Activated CD8-positive, alpha-beta memory T cell treated with anti-CD3 and anti-CD28 coated beads, Interleukin-2, amount 50 U/mL, for 1 hour (primary cell): Measurements from ENCODE around the gene CNKSR2.

Experiments
- DNase-seq: peaks from one replicate; pipeline ENCODE4 v3.0.0-alpha.2; 2020; ENCODE audit errors: extremely low read depth

Gene CNKSR2

DNA sequence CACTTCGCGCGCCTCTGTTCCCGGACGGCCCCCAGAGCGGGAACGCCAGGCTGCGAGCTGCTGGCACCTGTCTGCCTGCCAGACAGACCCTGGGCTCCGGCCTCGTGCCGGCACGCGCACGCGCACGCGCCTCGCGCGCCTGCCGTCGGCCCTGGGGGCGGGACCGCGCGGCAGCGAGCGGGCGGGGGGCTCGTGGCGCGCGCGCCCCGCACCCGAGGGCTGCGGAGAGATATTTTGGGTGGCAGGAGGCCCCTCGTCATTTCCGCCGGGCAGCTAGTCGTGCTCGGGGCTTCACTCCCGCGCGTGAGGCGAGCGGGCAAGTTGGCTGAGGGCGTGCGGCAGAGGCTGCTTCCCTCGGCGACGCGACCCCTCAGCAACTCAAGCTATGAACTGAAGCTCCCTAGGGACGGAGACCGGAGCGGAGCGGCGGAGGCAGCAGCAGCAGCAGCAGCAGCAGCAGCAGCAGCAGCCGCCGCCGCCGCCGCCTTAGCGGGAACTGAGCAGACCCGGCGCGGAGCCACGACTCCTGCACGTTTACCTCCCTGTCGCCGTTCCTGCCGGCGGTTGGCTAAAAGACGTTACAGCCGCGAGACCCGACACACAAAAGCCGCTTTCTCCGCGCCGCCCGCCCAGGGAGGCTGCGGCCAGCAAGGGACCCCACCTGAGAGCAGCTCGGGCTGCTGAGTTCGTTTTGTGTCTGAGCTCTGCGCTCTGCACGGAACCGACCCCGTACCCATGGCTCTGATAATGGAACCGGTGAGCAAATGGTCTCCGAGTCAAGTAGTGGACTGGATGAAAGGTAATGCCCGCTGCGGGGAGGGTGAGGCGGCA lies at the start of gene CNKSR2:
Gene CNKSR2 (plus strand): TSS at position 256 of the 831 bp plus-strand sequence. CDS start 480 bp downstream, at position 736.
- DNase-seq: peak; percentile 36

DNA sequence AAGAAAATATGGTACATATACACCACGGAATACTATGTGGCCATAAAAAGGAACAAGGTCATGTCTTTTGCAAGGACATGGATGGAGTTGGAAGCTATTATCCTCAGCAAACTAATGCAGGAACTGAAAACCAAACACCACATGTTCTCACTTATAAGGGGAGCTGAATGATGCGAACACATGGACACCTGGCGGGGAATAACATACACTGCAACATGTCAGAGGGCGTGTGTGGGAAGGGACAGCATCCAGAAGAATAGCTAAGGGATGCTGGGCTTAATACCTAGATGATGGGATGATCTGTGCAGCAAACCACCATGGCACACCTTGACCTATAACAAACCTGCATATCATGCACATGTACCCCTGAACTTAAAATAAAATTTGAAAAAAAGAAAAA lies 19.5 kb upstream of the CNKSR2 start:
- DNase-seq: no peak

DNA sequence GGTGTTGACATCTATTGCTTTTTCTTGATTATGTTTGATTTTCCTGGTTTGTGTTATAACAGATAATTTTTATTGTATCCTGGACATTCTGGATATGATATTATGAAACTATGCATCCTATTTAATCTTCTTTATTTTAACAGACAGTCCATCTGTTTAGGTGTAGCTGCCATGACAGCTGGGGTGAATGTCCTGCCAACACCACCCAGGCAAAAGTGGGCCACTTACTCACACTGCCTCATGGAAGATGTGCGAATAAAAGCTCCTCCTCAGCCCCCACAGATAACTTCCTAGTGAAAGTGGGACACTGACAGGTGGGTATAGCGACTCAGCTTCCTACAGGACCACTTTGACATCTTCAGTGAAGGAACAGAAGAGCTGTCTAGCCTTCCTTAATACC lies 18.4 kb upstream of the CNKSR2 start:
- DNase-seq: no peak

DNA sequence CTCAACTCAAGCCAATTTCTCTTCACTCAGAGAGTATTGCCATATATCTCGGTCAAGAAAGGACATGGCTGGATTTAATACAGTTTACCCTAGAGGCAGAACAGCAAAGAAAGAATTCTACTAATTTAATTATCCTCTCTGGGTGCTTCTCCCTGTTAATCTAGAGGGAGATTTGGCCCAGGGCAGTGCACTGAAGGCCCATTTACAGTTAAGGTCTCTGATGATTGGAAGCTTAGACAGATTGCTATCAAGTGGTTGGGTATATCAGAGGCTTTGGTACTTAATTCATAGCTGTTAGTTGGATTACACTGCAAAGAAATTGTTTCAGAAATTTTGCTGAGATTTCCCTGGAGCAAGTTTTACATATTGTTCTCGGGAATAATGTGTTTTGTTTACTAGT lies 4.6 kb upstream of the CNKSR2 start:
- DNase-seq: no peak

DNA sequence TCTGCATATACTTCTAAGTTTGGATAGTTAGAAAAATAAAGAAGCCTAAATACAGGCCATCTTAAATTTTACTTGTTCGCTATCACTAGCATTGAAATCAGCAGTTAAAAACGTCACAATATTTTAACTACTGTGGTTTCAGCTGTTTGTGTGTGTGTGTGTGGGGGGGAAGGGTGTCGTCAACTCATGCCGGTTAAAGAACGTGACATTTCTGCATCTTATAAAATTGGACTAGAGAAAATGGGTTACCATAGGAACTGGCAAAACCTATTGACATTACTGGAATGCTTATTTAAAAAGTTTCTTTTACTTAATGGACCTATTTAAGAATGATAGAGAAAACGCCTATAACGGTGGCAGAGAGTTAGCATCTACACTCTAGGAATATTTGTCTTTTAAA lies 1.2 kb upstream of the CNKSR2 start:
- no peak for DNase-seq

DNA sequence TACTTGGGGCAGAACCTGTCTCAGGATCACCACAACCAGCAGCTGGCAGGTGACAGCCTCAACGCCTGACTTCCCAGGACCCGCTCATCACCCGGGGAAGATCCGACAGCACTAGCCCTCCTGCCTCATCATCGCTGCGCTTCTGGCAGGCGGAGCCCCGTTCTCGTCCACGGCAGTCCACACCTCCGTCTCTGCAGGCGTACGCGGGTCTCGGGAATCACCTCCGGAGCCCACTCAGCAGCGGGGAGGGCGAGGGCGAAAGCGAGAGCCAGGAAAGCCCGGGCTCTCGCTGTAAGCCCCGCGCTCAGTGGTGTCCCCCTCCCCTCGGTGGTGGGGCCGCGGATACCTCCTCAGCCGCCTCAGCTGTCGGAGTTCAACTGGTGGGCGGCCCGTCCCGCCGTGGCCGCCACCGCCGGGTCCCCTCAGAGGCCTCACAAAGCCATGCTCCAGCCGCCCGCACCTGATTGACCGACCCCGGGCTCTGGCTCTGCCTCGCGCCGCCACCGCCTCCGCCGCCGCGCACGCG lies 518 bp upstream of the CNKSR2 start:
- no peak for DNase-seq

DNA sequence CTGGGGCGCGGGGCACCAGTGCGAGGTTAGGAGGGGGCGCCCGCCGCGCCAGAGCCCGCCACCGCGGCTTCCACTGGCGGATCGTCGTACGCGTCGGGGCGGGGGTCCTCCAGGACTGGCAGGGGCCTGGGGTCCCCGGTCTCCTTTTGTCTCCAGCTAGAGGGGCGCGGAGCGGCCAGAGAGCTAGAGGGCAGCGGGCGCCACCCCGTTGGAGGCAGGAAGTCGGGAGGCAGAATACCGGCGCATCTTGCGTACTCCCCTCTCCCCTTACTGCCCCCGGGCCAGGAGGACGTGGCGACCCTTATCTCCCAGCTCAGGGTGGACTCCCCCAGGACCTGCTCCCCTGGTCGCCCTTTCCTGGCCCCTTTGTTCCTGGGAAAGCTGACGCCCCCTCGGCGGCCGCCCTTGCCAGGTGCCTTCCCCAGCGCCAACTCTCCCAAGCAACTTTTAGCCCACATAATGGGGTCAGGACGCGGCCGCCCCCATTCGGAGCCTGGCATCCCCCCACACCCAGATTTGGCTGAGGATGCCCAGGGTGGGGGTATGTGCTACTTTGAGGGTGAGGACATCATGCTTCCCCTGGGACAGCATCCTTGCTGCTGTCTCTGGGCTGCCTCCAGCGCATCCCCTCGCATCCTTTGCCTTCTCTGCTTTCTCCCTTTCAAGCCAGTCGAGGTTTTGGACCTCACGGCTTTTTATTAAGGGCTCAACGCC lies 933 bp downstream of the CNKSR2 start:
- DNase-seq: no peak

DNA sequence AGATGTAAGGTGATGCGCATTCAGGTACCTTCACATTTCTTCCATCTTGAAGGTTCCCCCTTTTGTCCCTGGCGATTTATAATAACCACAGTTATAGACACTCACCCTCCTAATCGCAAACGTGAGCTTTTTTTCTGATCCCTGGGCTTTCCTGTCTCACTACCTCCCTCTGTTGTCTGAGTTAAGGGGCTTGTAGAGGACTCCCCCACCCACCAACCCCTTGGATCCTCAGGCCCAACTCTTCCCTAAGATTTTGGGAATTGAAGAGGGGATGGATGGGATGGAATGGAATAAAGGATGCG lies 1.4 kb downstream of the CNKSR2 start:
- no peak for DNase-seq

DNA sequence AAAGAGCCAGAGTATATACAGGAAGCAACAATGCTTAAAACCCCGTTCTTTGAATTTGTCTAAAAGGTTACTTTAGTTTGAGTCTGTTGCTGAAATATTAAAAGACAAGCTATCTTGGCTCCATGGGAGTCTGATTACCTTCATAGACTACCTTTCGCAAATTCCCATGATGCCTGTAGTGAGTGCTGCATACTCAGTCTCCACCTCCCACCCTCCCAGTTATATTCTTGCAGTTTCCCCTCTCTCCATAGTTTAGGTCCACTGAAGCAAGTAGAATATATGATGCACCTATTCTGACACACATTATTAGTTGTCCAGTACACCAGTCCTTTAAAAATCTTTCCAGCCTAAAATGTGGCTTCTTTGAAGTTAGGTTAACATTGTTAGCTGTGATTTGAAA lies 2.4 kb downstream of the CNKSR2 start:
- no peak for DNase-seq

DNA sequence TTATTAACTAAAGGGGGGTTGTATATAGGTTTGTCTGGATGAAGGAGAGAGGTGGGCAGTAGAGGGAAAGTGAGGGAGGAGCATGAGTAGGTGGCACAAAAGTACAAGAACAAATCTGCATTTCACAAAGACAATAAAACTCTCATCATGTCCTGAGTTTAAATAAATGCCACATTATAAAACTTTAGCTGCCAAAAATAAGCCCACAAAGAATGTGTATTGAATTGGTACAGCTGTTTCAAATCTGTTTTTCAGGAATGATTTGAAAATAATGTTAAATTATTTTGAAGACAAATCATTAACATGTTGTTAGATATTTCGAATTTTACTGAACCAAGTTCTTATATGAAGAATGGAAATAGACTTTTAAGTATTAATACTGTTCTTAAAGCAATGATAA lies 5.8 kb downstream of the CNKSR2 start:
- DNase-seq: no peak

DNA sequence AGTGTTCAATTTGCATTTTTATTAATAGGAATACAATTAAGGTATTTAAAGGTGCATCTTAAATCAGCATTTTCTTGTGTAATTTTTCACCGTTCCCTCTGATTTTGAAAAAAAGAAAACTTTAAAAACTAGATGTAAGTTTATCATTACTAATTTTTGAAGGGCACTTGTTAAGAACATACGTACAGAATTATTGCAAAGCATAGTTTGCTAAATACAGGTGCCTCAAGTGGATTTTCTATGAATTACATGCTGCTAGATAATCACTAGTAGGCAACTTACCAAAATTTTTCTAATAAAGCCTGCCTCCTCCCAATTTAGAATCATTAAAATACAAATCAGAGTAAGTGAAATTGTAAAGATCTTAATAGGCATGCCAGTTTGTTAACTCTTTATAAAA lies 8.5 kb downstream of the CNKSR2 start:
- DNase-seq: no peak

DNA sequence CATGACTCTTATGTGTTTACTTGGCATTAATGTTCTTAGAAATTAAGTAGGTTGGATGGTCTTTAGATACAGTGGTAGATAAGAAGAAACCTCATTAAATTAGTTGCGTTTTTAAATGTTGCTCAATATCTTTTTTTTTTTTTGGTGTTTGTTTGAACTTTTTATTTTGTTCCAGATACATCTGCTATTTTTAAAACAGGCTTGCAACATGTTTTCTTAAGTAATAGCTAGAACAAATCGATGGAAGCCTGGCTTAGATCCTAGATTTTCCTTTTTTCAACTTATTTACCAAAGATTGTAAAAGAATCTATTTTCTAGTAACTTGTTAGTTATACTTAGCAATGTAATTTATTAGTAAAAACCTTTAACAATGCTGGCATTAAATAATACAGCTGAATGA lies 9.3 kb downstream of the CNKSR2 start:
- no peak for DNase-seq

DNA sequence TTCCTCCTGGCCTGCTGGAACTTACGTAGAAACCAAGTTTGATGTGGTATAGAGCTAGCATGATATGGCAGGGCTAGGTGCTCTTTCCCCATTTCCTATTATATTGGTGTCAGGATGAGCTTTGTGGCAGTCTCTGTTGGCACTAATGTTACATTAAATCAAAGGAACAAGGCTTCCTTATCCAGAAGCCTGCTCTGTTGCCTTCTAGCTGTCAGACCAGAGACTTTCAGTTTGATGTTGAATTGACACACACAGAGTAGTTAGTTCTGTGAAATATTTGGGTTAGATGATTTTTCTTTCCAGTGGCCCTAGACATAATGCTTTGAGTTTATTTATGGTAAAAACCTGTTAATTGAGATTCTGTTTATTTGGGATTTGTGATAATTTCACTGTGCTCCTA lies 10.0 kb downstream of the CNKSR2 start:
- no peak for DNase-seq

DNA sequence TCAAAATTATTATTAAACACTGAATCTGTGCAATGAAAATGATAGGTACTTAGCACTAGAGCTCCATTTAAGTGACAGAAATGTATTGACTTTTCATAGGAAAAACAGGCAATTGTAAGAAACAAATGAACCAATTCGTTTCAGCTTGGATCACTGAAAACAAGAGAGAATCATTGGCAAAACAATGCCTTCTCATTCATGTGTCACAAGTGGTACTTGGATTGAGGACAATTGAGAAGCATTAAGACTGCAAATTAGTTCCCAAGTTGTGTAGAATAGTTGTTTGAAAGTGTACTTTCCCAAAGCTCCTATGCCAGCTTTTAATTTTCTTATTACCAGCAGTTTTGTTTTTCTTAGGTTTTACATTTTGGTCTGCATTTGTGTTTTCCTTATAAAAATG lies 20.6 kb downstream of the CNKSR2 start:
- DNase-seq: no peak

DNA sequence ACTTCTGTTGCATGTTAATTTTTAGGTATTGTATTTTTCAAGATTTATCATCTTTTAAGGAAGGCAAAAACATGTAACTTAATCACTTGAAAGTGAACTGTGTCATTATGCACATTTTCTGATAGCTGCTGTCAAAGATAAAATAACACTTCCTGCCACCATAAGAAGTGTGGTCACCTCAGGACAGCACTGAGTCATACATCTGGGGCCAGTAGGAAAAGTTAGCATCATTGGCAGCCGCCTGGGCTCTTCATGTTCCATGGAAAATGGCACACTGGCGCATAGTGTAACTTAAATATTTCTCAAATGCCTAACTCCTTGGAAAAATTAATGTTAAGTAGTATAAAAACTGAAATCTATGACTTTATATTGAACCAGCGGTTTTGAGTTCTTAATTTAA lies 24.2 kb downstream of the CNKSR2 start:
- DNase-seq: no peak

DNA sequence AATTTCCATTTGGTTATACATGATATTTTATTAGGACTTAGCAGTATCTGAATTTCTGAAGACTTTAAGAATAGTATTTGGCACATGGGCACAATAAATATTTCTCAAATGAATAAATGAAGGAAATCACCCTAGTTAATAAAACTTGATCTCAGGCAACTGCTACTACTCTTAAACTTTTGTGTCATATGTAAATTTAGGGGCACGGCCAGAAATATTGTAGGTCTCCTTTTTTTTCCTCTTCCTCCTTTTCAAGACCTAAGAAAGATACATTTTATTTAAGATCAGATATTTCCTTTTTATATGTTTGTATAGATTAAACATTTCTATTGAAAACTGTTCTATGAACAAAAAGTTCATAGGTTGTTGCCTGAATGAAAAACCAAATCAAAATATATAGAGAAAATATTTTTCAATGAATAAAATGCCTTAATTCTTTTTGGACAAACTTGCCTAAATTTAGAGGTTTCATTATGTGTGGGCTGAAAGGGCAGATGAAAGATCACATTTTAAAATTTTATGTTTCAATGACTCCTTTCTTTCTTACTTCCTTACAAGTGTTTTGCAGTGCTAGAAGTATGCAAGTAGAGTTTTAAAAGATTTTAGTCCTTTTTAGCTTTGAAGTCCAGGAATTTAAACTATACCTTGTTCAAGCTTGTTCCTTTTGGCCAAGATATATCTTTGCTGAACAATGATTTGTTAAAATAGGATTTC lies 26.3 kb downstream of the CNKSR2 start:
- no peak for DNase-seq

DNA sequence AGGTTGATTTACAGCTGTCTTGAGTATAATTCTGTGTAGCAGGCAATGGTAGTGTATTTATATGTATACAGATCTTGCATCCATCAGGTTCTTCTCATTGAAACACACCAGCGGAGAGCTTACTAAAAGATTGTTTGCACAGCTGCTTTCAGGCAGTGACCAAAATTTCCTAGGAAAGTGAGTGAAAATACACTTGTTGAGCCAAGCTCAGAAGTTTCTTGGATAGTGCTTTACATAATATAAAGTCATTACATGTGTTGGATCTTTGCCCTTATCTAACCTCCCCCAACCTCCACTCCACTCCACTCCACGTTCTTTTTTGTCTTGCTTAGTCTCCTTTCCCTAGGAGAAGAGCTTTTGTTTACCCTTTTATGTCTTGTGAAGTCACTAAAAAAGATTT lies 34.1 kb downstream of the CNKSR2 start:
- DNase-seq: no peak

DNA sequence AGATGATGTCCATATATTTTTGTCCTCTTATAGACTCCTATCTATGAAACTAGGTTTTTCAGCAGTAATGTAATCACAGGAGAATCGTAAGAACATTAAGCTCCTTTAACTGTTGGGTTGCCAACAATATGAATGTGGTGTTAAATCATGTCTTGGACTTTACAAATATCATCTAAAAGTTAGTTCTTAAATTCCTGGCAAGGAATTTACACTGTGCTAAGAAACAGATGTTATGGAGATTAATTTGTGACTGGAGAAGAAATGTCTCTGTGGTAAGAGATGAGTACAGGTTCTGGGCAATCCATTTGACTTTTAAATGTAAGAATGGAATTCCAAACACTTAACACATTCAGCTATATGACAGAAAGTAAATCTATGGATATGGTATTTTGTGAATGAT lies 34.6 kb downstream of the CNKSR2 start:
- no peak for DNase-seq

DNA sequence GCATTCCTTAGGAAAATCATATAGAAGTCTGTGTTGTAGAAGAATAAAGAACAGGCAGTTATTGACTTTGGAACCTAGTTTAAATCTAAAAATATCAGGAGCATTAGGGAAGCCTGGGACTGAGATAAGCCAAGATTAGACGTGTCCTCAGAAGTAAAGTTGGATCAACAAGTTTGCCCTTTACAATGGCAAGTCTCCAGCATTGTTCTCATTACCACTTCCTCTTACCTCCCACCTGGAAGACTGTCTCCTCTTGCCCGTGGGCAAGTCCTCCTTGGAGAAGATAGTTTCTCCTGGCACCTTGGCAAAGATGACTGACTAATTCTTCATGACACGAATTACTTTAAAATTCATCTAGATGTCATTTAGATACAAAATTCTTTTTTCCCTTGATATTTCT lies 37.8 kb downstream of the CNKSR2 start:
- no peak for DNase-seq

DNA sequence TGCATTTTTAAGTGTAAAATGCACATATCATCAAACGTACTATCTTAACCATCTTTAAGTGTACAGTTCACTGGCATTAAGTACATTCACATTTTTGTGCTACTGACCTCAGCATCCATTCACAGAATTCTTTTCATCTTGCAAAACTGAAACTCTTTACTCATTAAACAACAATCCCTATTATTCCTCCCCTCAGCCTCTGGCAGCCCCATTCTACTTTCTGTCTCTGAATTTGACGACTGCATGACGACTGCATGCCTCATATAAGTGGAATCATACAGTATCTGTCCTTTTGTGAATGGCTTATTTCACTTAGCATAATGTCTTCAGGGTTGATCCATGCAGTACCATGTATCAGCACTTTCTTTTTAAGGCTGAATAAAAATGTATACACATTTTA lies 38.7 kb downstream of the CNKSR2 start:
- no peak for DNase-seq

DNA sequence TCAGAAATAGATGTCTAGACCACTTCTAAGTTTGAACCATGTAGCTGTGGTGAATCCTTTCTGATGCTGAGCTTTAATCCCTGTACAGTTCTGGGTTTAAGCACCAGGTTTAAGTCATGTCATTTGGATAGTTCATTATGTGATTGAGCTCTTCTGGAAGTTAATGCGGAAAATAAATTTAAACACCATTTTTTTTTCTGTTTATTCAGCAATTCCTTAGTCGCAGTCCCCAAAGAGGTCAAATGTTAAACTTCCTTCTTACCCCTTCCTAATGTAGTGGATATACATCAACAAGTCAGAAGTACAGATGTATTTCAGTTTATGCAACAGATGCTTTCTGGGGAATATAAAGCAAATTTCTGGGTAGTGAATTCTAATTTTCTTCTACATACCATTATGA lies 52.9 kb downstream of the CNKSR2 start:
- DNase-seq: no peak

DNA sequence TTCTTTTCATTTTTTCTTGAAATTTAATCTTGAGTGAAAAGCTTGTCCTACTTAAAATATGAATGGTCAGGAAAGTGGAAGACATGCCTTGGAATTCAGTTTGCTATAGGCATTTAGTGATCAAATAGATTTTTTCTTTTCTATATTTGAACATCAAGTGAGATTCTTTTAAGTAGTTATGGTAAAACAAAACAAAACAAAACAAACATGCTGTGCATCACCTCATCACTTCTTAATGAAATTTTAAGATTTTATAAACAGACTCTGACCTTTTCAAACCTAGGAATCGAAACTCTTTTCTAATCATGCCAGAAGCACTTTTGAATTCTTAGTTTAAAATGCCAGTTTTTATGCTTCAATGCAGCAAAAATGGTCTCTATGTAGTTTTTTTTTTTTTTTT lies 62.8 kb downstream of the CNKSR2 start:
- DNase-seq: no peak

DNA sequence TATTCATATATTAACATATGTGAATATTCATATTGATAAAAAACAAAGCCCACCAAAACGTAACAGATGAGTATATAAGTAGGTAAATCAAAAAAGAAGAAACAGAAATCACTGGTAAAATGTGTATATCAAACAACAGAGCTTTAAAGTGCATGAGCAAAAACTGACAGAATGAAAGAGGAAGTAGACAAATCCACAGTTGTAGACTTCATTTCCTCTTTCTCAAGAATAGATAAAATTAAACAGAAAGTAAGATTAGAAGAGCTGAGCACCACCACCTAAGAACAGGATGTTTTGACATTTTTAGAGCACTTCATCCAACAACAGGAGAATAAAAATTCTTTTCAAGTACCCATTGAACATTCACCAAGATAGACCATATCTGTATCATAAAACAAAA lies 64.6 kb downstream of the CNKSR2 start:
- DNase-seq: no peak
